GM21515 (cell line): ENCODE results near the gene KIAA1755.

Experiments used
- ATAC-seq: cut with Tn5 transposase; IDR thresholded peaks from one replicate; pipeline ENCODE4 v1.9.1; 2021; ENCODE audit not compliant: unreplicated experiment

The KIAA1755 gene

GRCh38 chr20:38208088-38208487 lies 52.4 kb downstream of the KIAA1755 start:
- ATAC-seq: no peak

DNA sequence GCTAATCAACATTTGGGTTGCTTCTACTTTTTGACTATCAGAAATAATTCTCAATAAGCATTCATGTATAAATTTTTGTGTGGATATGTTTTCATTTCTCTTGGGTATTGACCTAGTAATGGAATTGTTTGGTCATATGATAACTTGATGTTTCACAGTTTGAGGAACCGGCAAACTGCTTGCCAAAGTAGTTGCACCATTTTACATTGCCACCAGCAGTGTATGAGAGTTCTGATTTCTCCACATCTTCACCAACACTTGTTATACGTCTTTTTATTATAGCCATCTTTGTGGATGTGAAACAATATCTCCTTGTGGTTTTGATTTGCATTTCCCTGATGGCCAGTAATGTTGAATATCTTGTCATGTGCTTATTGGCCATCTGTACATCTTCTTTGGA lies 52.9 kb downstream of the KIAA1755 start:
- no peak for ATAC-seq

DNA sequence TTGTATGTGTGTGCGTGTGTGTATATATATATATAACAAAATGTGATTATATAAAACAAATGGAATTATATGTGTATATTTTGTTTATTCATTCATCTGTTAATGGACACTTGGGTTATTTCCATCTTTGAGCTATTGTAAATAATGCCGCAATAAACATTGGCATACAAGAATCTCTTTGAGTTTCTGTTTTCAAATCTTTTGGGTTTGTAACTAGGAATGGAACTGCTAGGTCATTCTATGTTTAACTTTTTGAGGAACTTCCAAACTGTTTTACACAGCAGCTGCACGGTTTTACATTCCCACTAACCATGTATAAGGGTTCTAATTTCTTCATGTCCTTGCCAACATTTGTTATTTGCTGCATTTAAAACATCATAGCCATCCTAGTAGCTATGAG lies 55.5 kb downstream of the KIAA1755 start:
- no peak for ATAC-seq

GRCh38 chr20:38203981-38204357 lies 56.6 kb downstream of the KIAA1755 start:
- ATAC-seq: no peak

- no peak for ATAC-seq
These were observed 57.1 kb downstream of the KIAA1755 start for GRCh38 chr20:38203337-38203980.

GRCh38 chr20:38202982-38203293 lies 57.6 kb downstream of the KIAA1755 start:
- ATAC-seq: no peak

GRCh38 chr20:38202153-38202981 lies 58.2 kb downstream of the KIAA1755 start:
- no peak for ATAC-seq

- ATAC-seq: no peak
These were observed 59.2 kb downstream of the KIAA1755 start for GRCh38 chr20:38201356-38201755.

- no peak for ATAC-seq
These were observed 59.9 kb downstream of the KIAA1755 start for GRCh38 chr20:38200646-38201045.

- no peak for ATAC-seq
These were observed 60.8 kb downstream of the KIAA1755 start for GRCh38 chr20:38199501-38200390.

DNA sequence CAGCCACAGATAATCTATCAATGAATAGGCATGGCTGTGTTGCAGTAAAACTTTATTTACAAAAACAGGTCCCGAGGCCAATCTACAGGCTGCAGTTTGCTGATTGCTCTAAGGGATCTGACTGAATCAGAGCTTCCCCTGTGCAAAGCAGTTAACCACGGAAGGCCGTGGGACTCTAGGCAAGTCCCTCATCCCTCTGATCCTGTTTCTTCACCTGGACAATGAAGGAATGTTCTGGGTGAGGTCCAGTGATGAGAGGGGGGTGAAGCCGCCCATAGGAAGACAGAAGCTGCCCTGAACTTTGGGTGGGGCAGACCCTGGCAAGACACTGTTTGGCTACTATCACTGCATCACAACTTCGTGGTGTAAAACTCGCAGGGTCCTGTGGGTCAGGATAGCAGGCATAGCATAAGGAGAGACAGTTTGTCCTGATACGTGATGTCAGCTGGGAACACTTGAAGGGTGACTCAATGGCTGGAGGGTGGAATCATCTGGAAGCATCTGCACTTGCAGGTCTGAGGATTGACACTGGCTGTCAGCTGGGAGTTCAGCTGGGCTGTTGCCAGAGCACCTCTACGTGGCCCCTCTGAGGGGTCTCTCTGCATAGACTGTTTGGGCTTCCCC lies 62.2 kb downstream of the KIAA1755 start:
- no peak for ATAC-seq

DNA sequence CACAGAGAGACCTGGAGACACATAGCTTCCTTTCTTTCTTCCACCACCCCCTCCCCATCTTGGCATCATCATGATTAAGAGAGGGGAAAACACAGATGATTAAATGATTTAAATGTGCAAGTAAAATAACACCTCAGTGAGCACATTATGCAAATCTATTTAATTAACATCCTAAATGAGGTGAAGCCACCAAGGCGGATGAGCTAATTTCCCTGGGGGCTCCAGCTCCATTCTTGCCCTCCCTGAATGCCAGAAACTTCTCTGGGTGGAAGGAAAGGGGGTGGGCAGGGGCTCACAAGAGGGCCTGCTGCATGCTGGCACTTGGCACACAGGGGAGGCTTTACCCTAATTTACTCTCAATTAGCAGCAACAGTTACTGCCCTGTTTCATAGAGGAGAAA lies 62.9 kb downstream of the KIAA1755 start:
- ATAC-seq: no peak

DNA sequence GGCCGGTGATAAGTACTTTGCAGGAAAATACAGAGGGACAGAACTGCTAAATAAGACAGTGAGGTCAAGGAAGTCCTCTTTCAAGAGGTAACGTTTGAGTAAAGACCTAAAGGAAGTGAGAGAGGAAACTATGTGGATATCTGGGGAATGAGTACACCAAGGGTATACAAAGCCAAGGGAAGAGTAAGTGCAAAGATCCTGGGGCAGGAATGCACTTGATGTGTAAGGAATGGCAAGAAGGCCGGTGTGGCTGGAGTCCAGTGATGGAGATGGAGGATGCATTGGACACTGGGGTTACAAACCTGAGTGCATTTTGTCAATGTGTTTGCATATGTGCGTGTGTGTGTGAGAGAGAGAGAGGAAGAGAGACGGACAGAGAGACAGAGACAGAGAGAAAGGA lies 63.3 kb downstream of the KIAA1755 start:
- no peak for ATAC-seq

GRCh38 chr20:38196592-38196991 lies 63.9 kb downstream of the KIAA1755 start:
- no peak for ATAC-seq

DNA sequence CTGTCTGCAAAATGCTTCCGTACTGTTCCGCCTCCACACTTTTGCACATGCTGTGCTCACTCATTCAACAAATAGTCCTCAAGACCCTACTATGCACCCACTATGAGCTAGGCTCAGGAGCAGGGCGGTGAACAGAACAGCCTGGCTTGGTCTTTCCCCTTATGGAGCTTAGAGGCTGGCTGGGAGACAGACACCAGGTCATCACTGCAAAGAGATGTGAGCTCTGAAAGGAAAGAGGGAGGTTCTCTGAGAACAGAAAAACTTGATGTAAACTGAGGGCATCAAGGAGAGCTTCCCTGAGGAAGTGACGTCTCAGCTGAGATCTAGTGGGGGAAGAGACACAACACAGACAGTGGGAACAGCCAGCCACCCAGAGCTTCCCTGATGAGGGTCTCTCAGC lies 64.5 kb downstream of the KIAA1755 start:
- no peak for ATAC-seq

- ATAC-seq: no peak
These were observed 65.0 kb downstream of the KIAA1755 start for GRCh38 chr20:38195521-38195920.

- ATAC-seq: no peak
These were observed 65.5 kb downstream of the KIAA1755 start for GRCh38 chr20:38194971-38195504.

DNA sequence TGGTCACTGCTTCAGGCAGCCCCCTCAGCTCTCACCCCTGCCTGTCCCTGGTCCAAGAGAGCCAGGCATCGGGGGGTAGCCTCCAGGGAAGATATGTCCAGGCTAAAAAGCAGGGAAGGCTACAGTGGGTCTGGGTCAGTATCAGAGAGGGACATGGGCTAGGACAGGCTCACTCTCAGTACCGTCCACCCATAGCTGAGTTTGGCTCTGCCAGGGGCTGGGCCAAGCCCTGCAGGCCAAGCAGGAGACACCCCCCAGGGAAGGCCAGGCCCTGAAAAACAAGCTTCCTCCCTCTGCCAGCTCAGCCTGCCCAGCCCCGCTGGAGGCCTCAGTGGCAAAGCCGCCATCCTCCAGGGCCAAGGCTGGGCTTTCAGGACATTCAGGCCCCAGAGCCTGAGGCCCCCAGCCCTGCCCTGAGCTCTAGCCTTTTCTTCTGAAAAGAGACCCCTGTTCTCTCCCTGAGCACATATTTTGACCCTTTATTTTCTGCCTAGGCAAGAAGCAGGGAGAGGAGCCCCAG lies 66.9 kb downstream of the KIAA1755 start:
- ATAC-seq: no peak

- ATAC-seq: no peak
These were observed 68.1 kb downstream of the KIAA1755 start for GRCh38 chr20:38192323-38192885.

- ATAC-seq: no peak
These were observed 68.9 kb downstream of the KIAA1755 start for GRCh38 chr20:38191654-38192053.
